Neuronal stem cell (in vitro differentiated cells): ENCODE measurements around the gene CA5A.
A peak's percentile ranks its signal among the peaks of the same experiment; 100 is the strongest.
"Not testable (repeated sequence)": the region's sequence is repeated elsewhere in the genome, so short reads cannot be mapped to it uniquely, and the experiment has no call there.

Experiments used
- DNase-seq: peaks from one replicate; pipeline ENCODE4 v3.0.0-alpha.2; 2013; ENCODE audit warnings: low spot score
- H2AFZ ChIP-seq: one replicate; pipeline ENCODE4 v1.6.1; 2013; ENCODE audit warnings: mild to moderate bottlenecking, low read length, inconsistent platforms
- H2AK5ac ChIP-seq: 2 replicates; pipeline ENCODE4 v1.6.1; 2013; ENCODE audit warnings: low read depth, mild to moderate bottlenecking, inconsistent platforms, low read length, moderate library complexity, mixed read lengths
- H2BK120ac ChIP-seq: 2 replicates; pipeline ENCODE4 v1.6.1; 2013; ENCODE audit warnings: low read depth, mild to moderate bottlenecking, inconsistent platforms, low read length, moderate library complexity, mixed read lengths
- H2BK12ac ChIP-seq: one replicate; pipeline ENCODE4 v1.6.1; 2013; ENCODE audit warnings: low read length, inconsistent platforms
- H2BK15ac ChIP-seq: 2 replicates; pipeline ENCODE4 v1.6.1; 2013; ENCODE audit warnings: mild to moderate bottlenecking, low read length, inconsistent platforms, mixed read lengths
- H2BK5ac ChIP-seq: one replicate; pipeline ENCODE4 v1.6.1; 2013; ENCODE audit warnings: inconsistent platforms, mild to moderate bottlenecking, low read length, moderate library complexity
- H3K14ac ChIP-seq: one replicate; pipeline ENCODE4 v1.6.1; 2013; ENCODE audit warnings: low read length, inconsistent platforms
- H3K18ac ChIP-seq: 2 replicates; pipeline ENCODE4 v1.6.1; 2013; ENCODE audit warnings: low read length, inconsistent platforms
- H3K23ac ChIP-seq: 2 replicates; pipeline ENCODE4 v1.6.1; 2013; ENCODE audit warnings: low read depth, mild to moderate bottlenecking, mixed read lengths, low read length, inconsistent platforms; ENCODE audit not compliant: poor library complexity
- H3K27ac ChIP-seq: replicated peaks from 3 replicates; pipeline ENCODE4 v1.5.1; 2013; ENCODE audit warnings: low read length, inconsistent platforms
- H3K27me3 ChIP-seq, 3 experiments: 2 replicates each; pipeline ENCODE4 v1.6.1; 2013; ENCODE audit warnings: low read length in 3 of 3, mild to moderate bottlenecking in 2 of 3, inconsistent platforms in 1 of 3, low read depth in 1 of 3, mixed read lengths in 1 of 3, moderate library complexity in 1 of 3; ENCODE audit not compliant: control insufficient read depth in 3 of 3, insufficient read depth in 3 of 3
- H3K36me3 ChIP-seq, 2 donors: replicated peaks in 1 of 2; 2 replicates each; pipeline ENCODE4 v1.6.1; 2013; ENCODE audit warnings: low read length in 2 of 2; ENCODE audit not compliant: control insufficient read depth in 2 of 2, insufficient read depth in 2 of 2
- H3K4ac ChIP-seq: 2 replicates; pipeline ENCODE4 v1.6.1; 2013; ENCODE audit warnings: inconsistent platforms, mild to moderate bottlenecking, low read length, moderate library complexity
- H3K4me1 ChIP-seq, 2 donors: 1 replicate in 1 of 2; 2 replicates in 1 of 2; pipeline ENCODE4 v1.6.1; 2013; ENCODE audit warnings: low read length in 2 of 2, low read depth in 1 of 2; ENCODE audit not compliant: control insufficient read depth in 2 of 2, insufficient read depth in 1 of 2
- H3K4me2 ChIP-seq: one replicate; pipeline ENCODE4 v1.6.1; 2013; ENCODE audit warnings: mild to moderate bottlenecking, low read length, inconsistent platforms; ENCODE audit not compliant: insufficient read depth, poor library complexity, severe bottlenecking
- H3K4me3 ChIP-seq, 2 donors: 2 replicates each; pipeline ENCODE4 v1.5.1; 2013; ENCODE audit warnings: low read length in 2 of 2, mild to moderate bottlenecking in 2 of 2, inconsistent platforms in 1 of 2, moderate library complexity in 1 of 2
- H3K79me1 ChIP-seq: one replicate; pipeline ENCODE4 v1.6.1; 2013; ENCODE audit warnings: low read depth, mild to moderate bottlenecking, inconsistent platforms, low read length, moderate library complexity
- H3K9ac ChIP-seq: one replicate; pipeline ENCODE4 v1.6.1; 2013; ENCODE audit warnings: mild to moderate bottlenecking, low read depth, low read length, inconsistent platforms; ENCODE audit not compliant: poor library complexity
- H3K9me3 ChIP-seq, 2 donors: replicated peaks in 1 of 2; 2 replicates each; pipeline versions ENCODE3 to v1.6.1; 2013; ENCODE audit warnings: low read length in 2 of 2, mild to moderate bottlenecking in 2 of 2, inconsistent platforms in 1 of 2, low read depth in 1 of 2, mixed read lengths in 1 of 2, moderate library complexity in 1 of 2; ENCODE audit not compliant: control insufficient read depth in 2 of 2, insufficient read depth in 1 of 2
- H4K8ac ChIP-seq: one replicate; pipeline ENCODE4 v1.6.1; 2013; ENCODE audit warnings: low read depth, mild to moderate bottlenecking, inconsistent platforms, low read length, moderate library complexity
- H4K91ac ChIP-seq: one replicate; pipeline ENCODE4 v1.6.1; 2013; ENCODE audit warnings: low read length, low read depth, mild to moderate bottlenecking, inconsistent platforms; ENCODE audit not compliant: poor library complexity
- WGBS, 2 donors: extraction: QIAGEN DNeasy Blood & Tissue Kit; methylation state at CpG; one replicate each; pipeline ENCODE4 v1.1.7; 2013; ENCODE audit warnings: missing lambda C conversion rate in 2 of 2, mixed read lengths in 1 of 2; ENCODE audit not compliant: insufficient read length in 2 of 2, insufficient replicate concordance in 1 of 2; ENCODE audit errors: extremely low coverage in 2 of 2; 5-methylcytosine and 5-hydroxymethylcytosine counted together

CA5A gene

DNA sequence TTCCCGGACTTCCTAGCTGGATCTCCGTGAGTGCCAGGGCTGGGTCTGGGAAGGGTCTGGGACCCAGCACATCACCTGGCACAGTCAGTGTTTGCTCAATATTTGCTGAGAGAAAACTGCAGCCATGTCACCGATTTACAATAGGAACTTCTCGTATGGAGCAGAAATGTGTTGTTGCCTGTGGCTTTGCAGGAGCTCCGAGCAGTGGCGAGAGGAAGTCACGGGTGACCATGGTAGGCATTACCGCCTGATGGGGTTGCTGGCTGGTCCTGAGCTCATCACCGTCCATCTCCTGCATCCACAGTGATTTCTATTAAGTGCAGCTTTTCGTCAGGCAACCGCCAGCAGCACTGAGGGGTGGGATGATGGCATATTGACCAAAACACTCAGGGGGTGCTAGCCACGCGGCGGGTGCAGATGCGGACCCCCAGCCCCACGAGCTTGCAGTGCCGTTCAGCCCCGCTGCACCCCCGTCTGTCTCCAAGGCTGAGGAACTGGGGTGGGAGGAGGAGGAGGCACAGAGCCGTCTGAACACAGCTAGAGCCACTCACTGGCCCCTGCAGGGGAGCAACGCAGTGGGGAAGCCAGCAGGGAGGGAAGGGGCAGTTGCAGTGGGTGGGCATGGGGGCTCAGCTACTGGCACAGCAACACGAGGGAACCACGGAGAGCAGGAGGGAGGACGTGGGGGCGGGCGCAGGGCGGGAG, 22.2 kb downstream of the CA5A start:
- H2AK5ac ChIP-seq, H4K8ac ChIP-seq, H3K4me2 ChIP-seq, H3K27ac ChIP-seq, H3K4ac ChIP-seq, H2BK15ac ChIP-seq, H3K36me3 ChIP-seq, H3K27me3 ChIP-seq, H2BK12ac ChIP-seq, H2BK5ac ChIP-seq, H3K14ac ChIP-seq, H2AFZ ChIP-seq, H2BK120ac ChIP-seq, H3K79me1 ChIP-seq, H3K4me1 ChIP-seq, DNase-seq, H3K9me3 ChIP-seq, H3K4me3 ChIP-seq: not testable (repeated sequence)
- peak overlapping the region; percentile 65 for H3K23ac ChIP-seq
- no CpG with 5 or more reads among the region's 27 CpGs for WGBS, 2 donors
- H4K91ac ChIP-seq = peak overlapping the region; percentile 72
- peak overlapping the region; percentile 50 for H3K9ac ChIP-seq
- H3K18ac ChIP-seq = peak overlapping the region; percentile 38

DNA sequence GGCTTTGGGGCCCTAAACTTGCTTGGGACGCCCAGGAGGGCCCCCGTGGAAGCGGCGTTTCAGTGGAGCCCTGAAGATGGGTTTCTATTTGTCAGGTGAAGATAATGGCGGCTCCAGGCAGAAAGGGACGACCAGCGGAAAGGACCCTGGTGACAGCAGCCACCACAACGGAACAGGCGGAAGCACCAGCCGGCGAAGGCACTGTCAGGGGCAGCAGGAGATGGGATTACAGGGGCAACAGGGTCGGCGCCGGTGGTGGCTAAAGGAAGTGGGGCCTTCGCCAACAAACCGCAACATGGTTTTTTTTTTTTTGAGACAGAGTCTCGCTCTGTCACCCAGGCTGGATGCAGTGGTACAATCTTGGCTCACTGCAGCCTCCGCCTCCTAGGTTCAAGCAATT, 23.6 kb downstream of the CA5A start:
- not testable (repeated sequence) for H3K27ac ChIP-seq, H2BK15ac ChIP-seq, H3K4me3 ChIP-seq, H3K4ac ChIP-seq, H3K4me2 ChIP-seq, H2AFZ ChIP-seq, H4K8ac ChIP-seq, H2BK12ac ChIP-seq, H3K27me3 ChIP-seq, H2AK5ac ChIP-seq, H3K36me3 ChIP-seq, H2BK5ac ChIP-seq, H2BK120ac ChIP-seq, H4K91ac ChIP-seq, H3K18ac ChIP-seq, DNase-seq, H3K9me3 ChIP-seq, H3K4me1 ChIP-seq, H3K79me1 ChIP-seq, H3K14ac ChIP-seq, H3K23ac ChIP-seq, H3K9ac ChIP-seq
- WGBS, 2 donors = no CpG with 5 or more reads among the region's 18 CpGs

- H3K27ac ChIP-seq, H3K36me3 ChIP-seq, H3K4me1 ChIP-seq, DNase-seq, H3K79me1 ChIP-seq, H3K9ac ChIP-seq, H3K23ac ChIP-seq, H3K9me3 ChIP-seq, H2AFZ ChIP-seq, H3K14ac ChIP-seq, H3K4me2 ChIP-seq, H3K4ac ChIP-seq, H4K8ac ChIP-seq, H2BK12ac ChIP-seq, H2BK5ac ChIP-seq, H2BK15ac ChIP-seq, H3K4me3 ChIP-seq, H3K27me3 ChIP-seq, H2BK120ac ChIP-seq, H4K91ac ChIP-seq, H3K18ac ChIP-seq, H2AK5ac ChIP-seq: not testable (repeated sequence)
- WGBS, 2 donors = no CpG with 5 or more reads among the region's 23 CpGs
Measured at GRCh38 chr16:87911106-87911763, 25.1 kb downstream of the CA5A start.

- not testable (repeated sequence) for H3K9ac ChIP-seq, H3K23ac ChIP-seq, H3K36me3 ChIP-seq, H3K9me3 ChIP-seq, H3K27ac ChIP-seq, H4K91ac ChIP-seq, H3K14ac ChIP-seq, H3K4me1 ChIP-seq, H2BK5ac ChIP-seq, H3K4ac ChIP-seq, H3K18ac ChIP-seq, H2BK120ac ChIP-seq, H3K79me1 ChIP-seq, H4K8ac ChIP-seq, H2BK12ac ChIP-seq, H3K27me3 ChIP-seq, H3K4me3 ChIP-seq, H3K4me2 ChIP-seq
- peak overlapping the region; percentile 56 for H2AK5ac ChIP-seq
- DNase-seq = peak; percentile 52
- no CpG with 5 or more reads among the region's 36 CpGs for WGBS, 2 donors
- H2BK15ac ChIP-seq = peak overlapping the region; percentile 37
- H2AFZ ChIP-seq = peak overlapping the region; percentile 80
Measured at GRCh38 chr16:87909203-87909935, 27.0 kb downstream of the CA5A start.
